ENCODE measurements around the gene ZNF408. TPM values are rescaled to one million over a fixed set of nuclear protein-coding genes. Genes with fewer than 3 reads are reported as not detected.
A peak's percentile ranks its signal among the peaks of the same experiment; 100 is the strongest.
"Not testable (repeated sequence)": the region's sequence is repeated elsewhere in the genome, so short reads cannot be mapped to it uniquely, and the experiment has no call there.

The ZNF408 gene
- total RNA-seq, 4 donors from 2014 or later, result 0.88 to 10.5 (median 8.0) TPM

- Histone ChIP-seq H3K9me3 (no peaks in the 10 kb centered on the region), H3K36me3 (no peaks in the 10 kb centered on the region), H3K27me3 (no peaks in the 10 kb centered on the region), H3K4me1 (peaks cover 0 to 8% of the 10 kb centered on the region in 2 donors), H3K4me3 (no peak overlapping the region), H3K27ac (no peak overlapping the region)
- intact Hi-C loops (cut with DNase I; ENCODE audit: low total_unique reads), result no loop called here
- no peak for TF ChIP-seq POLR2A (IDR thresholded peaks at IDR 0.05)
- TF ChIP-seq CTCF (IDR thresholded peaks at IDR 0.05), result no peak
- no peak for DNase-seq
These were observed 4.3 kb downstream of the ZNF408 start for GRCh38 chr11:46705070-46705688.

GRCh38 chr11:46706886-46707285 is 6.1 kb downstream of the ZNF408 start:
- Histone ChIP-seq H3K27ac (no peak overlapping the region), H3K9me3 (no peaks in the 10 kb centered on the region), H3K36me3 (no peaks in the 10 kb centered on the region), H3K27me3 (no peaks in the 10 kb centered on the region), H3K4me1 (peaks cover 0 to 7% of the 10 kb centered on the region in 2 donors), H3K4me3 (no peak overlapping the region)
- TF ChIP-seq POLR2A (IDR thresholded peaks at IDR 0.05), result no peak
- TF ChIP-seq CTCF (IDR thresholded peaks at IDR 0.05), result no peak
- intact Hi-C loops (cut with DNase I; ENCODE audit: low total_unique reads), result no loop called here
- DNase-seq, result no peak

- DNase-seq; H3K4me3 ChIP-seq; H3K27ac ChIP-seq; H3K9me3 ChIP-seq; H3K27me3 ChIP-seq; H3K36me3 ChIP-seq; H3K4me1 ChIP-seq; intact Hi-C loops (cut with DNase I; ENCODE audit: low total_unique reads): not testable (repeated sequence)
These were observed 8.5 kb downstream of the ZNF408 start for GRCh38 chr11:46709351-46709750.

GRCh38 chr11:46710821-46711269 is 10.0 kb downstream of the ZNF408 start:
- H3K27me3 ChIP-seq, result no peaks in the 10 kb centered on the region
- H3K9me3 ChIP-seq, result no peaks in the 10 kb centered on the region
- no peak overlapping the region for H3K4me3 ChIP-seq
- no peaks in the 10 kb centered on the region for H3K4me1 ChIP-seq
- H3K27ac ChIP-seq, result peak overlapping the region; percentile 87 to 90
- TF ChIP-seq CTCF (IDR thresholded peaks at IDR 0.05) (no peak), POLR2A (IDR thresholded peaks at IDR 0.05) (peak in 1 of 2 donors; percentile 19)
- H3K36me3 ChIP-seq, result no peaks in the 10 kb centered on the region
- intact Hi-C loops (cut with DNase I; ENCODE audit: low total_unique reads), result no loop called here
- peak; percentile 68 to 82 for DNase-seq

GRCh38 chr11:46711303-46711702 is 10.5 kb downstream of the ZNF408 start:
- Histone ChIP-seq H3K27ac (peak overlapping the region; percentile 87 to 90), H3K4me1 (no peaks in the 10 kb centered on the region), H3K9me3 (no peaks in the 10 kb centered on the region), H3K4me3 (no peak overlapping the region), H3K36me3 (no peaks in the 10 kb centered on the region), H3K27me3 (no peaks in the 10 kb centered on the region)
- no peak for TF ChIP-seq CTCF (IDR thresholded peaks at IDR 0.05)
- no peak for TF ChIP-seq POLR2A (IDR thresholded peaks at IDR 0.05)
- no peak for DNase-seq
- intact Hi-C loops (cut with DNase I; ENCODE audit: low total_unique reads), result no loop called here
